ENCODE measurements around the gene DRC1.

DRC1 gene

GRCh38 chr2:26493566-26493965 is 91.8 kb downstream of the DRC1 start:
- DNase-seq (ENCODE audit: low spot score): no peak

- no peak for DNase-seq (ENCODE audit: low spot score)
Measured at GRCh38 chr2:26494199-26494598, 92.5 kb downstream of the DRC1 start.

- DNase-seq (ENCODE audit: low spot score): no peak
Measured at GRCh38 chr2:26494891-26495290, 93.2 kb downstream of the DRC1 start.

GRCh38 chr2:26495705-26496297 is 94.1 kb downstream of the DRC1 start:
- DNase-seq (ENCODE audit: low spot score): no peak

GRCh38 chr2:26500406-26500805 is 98.7 kb downstream of the DRC1 start:
- DNase-seq (ENCODE audit: low spot score): no peak

- peak; percentile 93 for DNase-seq (ENCODE audit: low spot score)
Measured at GRCh38 chr2:26503231-26503880, 101.6 kb downstream of the DRC1 start.

- no peak for DNase-seq (ENCODE audit: low spot score)
Measured at GRCh38 chr2:26504002-26504401, 102.3 kb downstream of the DRC1 start.

- DNase-seq (ENCODE audit: low spot score): no peak
Measured at GRCh38 chr2:26506279-26506678, 104.6 kb downstream of the DRC1 start.

All from AG20443 (cell line).